Activated T-cell treated with anti-CD3 and anti-CD28 coated beads, Interleukin-2, amount 50 U/mL, for 24 hours (primary cell): Measurements from ENCODE around the gene CDX1.

Experiments used
- DNase-seq: peaks from one replicate; pipeline ENCODE4 v3.0.0-alpha.2; 2020
- H3K27ac Mint-ChIP-seq: 2 replicates; pipeline ENCODE4 v1.8.0; 2020; ENCODE audit warnings: mild to moderate bottlenecking, mixed read lengths
- H3K27me3 Mint-ChIP-seq: 2 replicates; pipeline ENCODE4 v1.8.0; 2020; ENCODE audit warnings: mixed read lengths
- H3K36me3 Mint-ChIP-seq: 2 replicates; pipeline ENCODE4 v1.8.0; 2020; ENCODE audit warnings: low read depth, mixed read lengths
- H3K4me1 Mint-ChIP-seq: 2 replicates; pipeline ENCODE4 v1.8.0; 2020; ENCODE audit warnings: low read depth, mixed read lengths
- H3K4me3 Mint-ChIP-seq: 2 replicates; pipeline ENCODE4 v1.8.0; 2020; ENCODE audit warnings: mild to moderate bottlenecking, moderate library complexity, mixed read lengths
- H3K9me3 Mint-ChIP-seq: 2 replicates; pipeline ENCODE4 v1.8.0; 2020; ENCODE audit warnings: mixed read lengths

CDX1 gene

GRCh38 chr5:150186897-150187296 lies 20.3 kb downstream of the CDX1 start:
- Mint-ChIP-seq H3K27me3 (peaks cover 41% of the 10 kb centered on the region), H3K27ac (no peak overlapping the region), H3K4me3 (no peak overlapping the region), H3K9me3 (no peaks in the 10 kb centered on the region), H3K36me3 (no peaks in the 10 kb centered on the region), H3K4me1 (no peaks in the 10 kb centered on the region)
- no peak for DNase-seq

GRCh38 chr5:150188146-150188842 lies 21.7 kb downstream of the CDX1 start:
- H3K9me3 Mint-ChIP-seq, result no peaks in the 10 kb centered on the region

GRCh38 chr5:150189326-150189725 lies 22.7 kb downstream of the CDX1 start:
- peaks cover 50% of the 10 kb centered on the region for H3K27me3 Mint-ChIP-seq
- no peak overlapping the region for H3K4me3 Mint-ChIP-seq
- H3K27ac Mint-ChIP-seq, result no peak overlapping the region
- DNase-seq, result no peak
- no peaks in the 10 kb centered on the region for H3K9me3 Mint-ChIP-seq
- no peaks in the 10 kb centered on the region for H3K36me3 Mint-ChIP-seq
- H3K4me1 Mint-ChIP-seq, result no peaks in the 10 kb centered on the region

More at GRCh38 chr5:150188146-150188842, 21.7 kb downstream of the CDX1 start:
- Mint-ChIP-seq H3K27ac (no peak overlapping the region), H3K27me3 (peaks cover 50% of the 10 kb centered on the region), H3K36me3 (no peaks in the 10 kb centered on the region), H3K4me1 (no peaks in the 10 kb centered on the region), H3K4me3 (no peak overlapping the region)
- DNase-seq, result no peak

- no peak for DNase-seq
- no peaks in the 10 kb centered on the region for H3K36me3 Mint-ChIP-seq
- peaks cover 50% of the 10 kb centered on the region for H3K27me3 Mint-ChIP-seq
- no peak within 1 kb of the TSS for H3K27ac Mint-ChIP-seq
- H3K9me3 Mint-ChIP-seq, result no peaks in the 10 kb centered on the region
- H3K4me3 Mint-ChIP-seq, result no peak within 1 kb of the TSS
- H3K4me1 Mint-ChIP-seq, result no peaks in the 10 kb centered on the region
Observed at GRCh38 chr5:150189728-150190502, 23.3 kb downstream of the CDX1 start, which contains the start of gene SLC6A7. Gene SLC6A7 (plus strand): TSS chr5:150190062. CDS start chr5:150190328, 266 bp downstream.

GRCh38 chr5:150190503-150190979 lies 24.0 kb downstream of the CDX1 start:
- Mint-ChIP-seq H3K36me3 (no peaks in the 10 kb centered on the region), H3K9me3 (no peaks in the 10 kb centered on the region), H3K4me3 (no peak overlapping the region), H3K27ac (no peak overlapping the region), H3K4me1 (no peaks in the 10 kb centered on the region), H3K27me3 (peaks cover 50% of the 10 kb centered on the region)
- DNase-seq, result no peak

GRCh38 chr5:150190987-150191386 lies 24.4 kb downstream of the CDX1 start:
- no peak for DNase-seq
- Mint-ChIP-seq H3K36me3 (no peaks in the 10 kb centered on the region), H3K4me1 (no peaks in the 10 kb centered on the region), H3K4me3 (no peak overlapping the region), H3K27me3 (peaks cover 50% of the 10 kb centered on the region), H3K9me3 (no peaks in the 10 kb centered on the region), H3K27ac (no peak overlapping the region)

- H3K27ac Mint-ChIP-seq, result no peak overlapping the region
- no peak overlapping the region for H3K4me3 Mint-ChIP-seq
- H3K36me3 Mint-ChIP-seq, result no peaks in the 10 kb centered on the region
- peaks cover 50% of the 10 kb centered on the region for H3K27me3 Mint-ChIP-seq
- no peaks in the 10 kb centered on the region for H3K4me1 Mint-ChIP-seq
- H3K9me3 Mint-ChIP-seq, result no peaks in the 10 kb centered on the region
- no peak for DNase-seq
Observed at GRCh38 chr5:150192462-150192861, 25.9 kb downstream of the CDX1 start.

- no peaks in the 10 kb centered on the region for H3K4me1 Mint-ChIP-seq
- DNase-seq, result no peak
- no peak overlapping the region for H3K27ac Mint-ChIP-seq
- no peak overlapping the region for H3K4me3 Mint-ChIP-seq
- H3K36me3 Mint-ChIP-seq, result no peaks in the 10 kb centered on the region
- H3K9me3 Mint-ChIP-seq, result no peaks in the 10 kb centered on the region
- peaks cover 27% of the 10 kb centered on the region for H3K27me3 Mint-ChIP-seq
Observed at GRCh38 chr5:150195736-150196485, 29.3 kb downstream of the CDX1 start.

GRCh38 chr5:150196514-150196913 lies 29.9 kb downstream of the CDX1 start:
- no peak for DNase-seq
- Mint-ChIP-seq H3K27ac (no peak overlapping the region), H3K4me1 (no peaks in the 10 kb centered on the region), H3K27me3 (peaks cover 21% of the 10 kb centered on the region), H3K36me3 (no peaks in the 10 kb centered on the region), H3K9me3 (no peaks in the 10 kb centered on the region), H3K4me3 (no peak overlapping the region)

- H3K36me3 Mint-ChIP-seq, result no peaks in the 10 kb centered on the region
- no peak overlapping the region for H3K4me3 Mint-ChIP-seq
- H3K9me3 Mint-ChIP-seq, result no peaks in the 10 kb centered on the region
- H3K4me1 Mint-ChIP-seq, result no peaks in the 10 kb centered on the region
- H3K27ac Mint-ChIP-seq, result no peak overlapping the region
- H3K27me3 Mint-ChIP-seq, result peaks cover 16% of the 10 kb centered on the region
- no peak for DNase-seq
Observed at GRCh38 chr5:150196986-150197385, 30.4 kb downstream of the CDX1 start.

- Mint-ChIP-seq H3K36me3 (no peaks in the 10 kb centered on the region), H3K4me3 (no peak overlapping the region), H3K27me3 (peaks cover 13% of the 10 kb centered on the region), H3K9me3 (no peaks in the 10 kb centered on the region), H3K27ac (no peak overlapping the region), H3K4me1 (no peaks in the 10 kb centered on the region)
- DNase-seq, result no peak
Observed at GRCh38 chr5:150197476-150197875, 30.9 kb downstream of the CDX1 start.

GRCh38 chr5:150202501-150202900 lies 35.9 kb downstream of the CDX1 start:
- Mint-ChIP-seq H3K27me3 (peaks cover 9% of the 10 kb centered on the region), H3K9me3 (no peaks in the 10 kb centered on the region), H3K4me1 (no peaks in the 10 kb centered on the region), H3K36me3 (no peaks in the 10 kb centered on the region), H3K4me3 (no peak overlapping the region), H3K27ac (no peak overlapping the region)
- DNase-seq, result no peak

GRCh38 chr5:150203832-150204589 lies 37.4 kb downstream of the CDX1 start:
- peaks cover 9% of the 10 kb centered on the region for H3K4me1 Mint-ChIP-seq
- H3K27me3 Mint-ChIP-seq, result peaks cover 23% of the 10 kb centered on the region
- H3K36me3 Mint-ChIP-seq, result no peaks in the 10 kb centered on the region
- DNase-seq, result no peak
- H3K9me3 Mint-ChIP-seq, result no peaks in the 10 kb centered on the region
- no peak overlapping the region for H3K4me3 Mint-ChIP-seq
- no peak overlapping the region for H3K27ac Mint-ChIP-seq

- H3K9me3 Mint-ChIP-seq, result no peaks in the 10 kb centered on the region
- no peak overlapping the region for H3K27ac Mint-ChIP-seq
- no peak overlapping the region for H3K4me3 Mint-ChIP-seq
- DNase-seq, result no peak
- H3K4me1 Mint-ChIP-seq, result peaks cover 14% of the 10 kb centered on the region
- peaks cover 20% of the 10 kb centered on the region for H3K27me3 Mint-ChIP-seq
- no peaks in the 10 kb centered on the region for H3K36me3 Mint-ChIP-seq
Observed at GRCh38 chr5:150204590-150204960, 38.0 kb downstream of the CDX1 start.
